ENCODE measurements around the gene FOLR3.
"Not testable (repeated sequence)": the region's sequence is repeated elsewhere in the genome, so short reads cannot be mapped to it uniquely, and the experiment has no call there.

FOLR3 gene

DNA sequence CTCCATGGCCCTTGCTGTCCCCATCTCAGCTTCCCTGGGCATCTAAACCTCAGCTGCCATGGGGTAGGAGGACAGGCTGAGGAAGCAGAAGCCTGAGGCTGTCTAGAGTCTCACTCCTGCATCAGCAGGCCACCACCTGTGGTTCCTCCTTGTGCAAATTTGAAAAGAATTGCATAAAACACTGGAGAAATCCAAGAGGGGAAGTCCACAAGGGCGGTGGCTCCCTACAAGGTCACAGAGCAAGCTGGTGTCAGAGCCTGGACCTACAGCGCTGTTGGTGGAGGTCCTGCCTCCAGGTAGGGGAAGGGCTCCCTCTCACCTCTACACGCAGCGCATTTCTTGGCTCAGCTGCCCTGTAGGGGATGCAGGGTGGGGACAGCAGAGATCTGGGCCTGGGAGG is at the start of gene FOLR3:
Gene FOLR3, plus strand, starts transcription at position 253 of the 400 bp plus-strand sequence. CDS start 228 bp downstream, outside the sequence.
- not testable (repeated sequence) for H3K9me3 ChIP-seq (ENCODE audit: insufficient read depth, low read depth, low read length); H3K79me2 ChIP-seq (ENCODE audit: insufficient read depth, low read length); H3F3A ChIP-seq (ENCODE audit: low read depth); H3K9me2 ChIP-seq (replicated peaks; ENCODE audit: low read depth, low read length); H2AFZ ChIP-seq (ENCODE audit: low read length); H3K36me3 ChIP-seq (ENCODE audit: insufficient read depth, low read length); H3K4me3 ChIP-seq (ENCODE audit: low read length, poor library complexity, severe bottlenecking); H4K20me1 ChIP-seq (ENCODE audit: insufficient read depth, low read length, poor library complexity, severe bottlenecking); H3K4me2 ChIP-seq (ENCODE audit: low read depth, low read length, poor library complexity, severe bottlenecking); H3K9ac ChIP-seq (ENCODE audit: low read depth, low read length, poor library complexity, severe bottlenecking); H3K4me1 ChIP-seq (ENCODE audit: insufficient read depth, low read length, poor library complexity, severe bottlenecking); H3K27me3 ChIP-seq (ENCODE audit: insufficient read depth, low read length, poor library complexity, severe bottlenecking)

DNA sequence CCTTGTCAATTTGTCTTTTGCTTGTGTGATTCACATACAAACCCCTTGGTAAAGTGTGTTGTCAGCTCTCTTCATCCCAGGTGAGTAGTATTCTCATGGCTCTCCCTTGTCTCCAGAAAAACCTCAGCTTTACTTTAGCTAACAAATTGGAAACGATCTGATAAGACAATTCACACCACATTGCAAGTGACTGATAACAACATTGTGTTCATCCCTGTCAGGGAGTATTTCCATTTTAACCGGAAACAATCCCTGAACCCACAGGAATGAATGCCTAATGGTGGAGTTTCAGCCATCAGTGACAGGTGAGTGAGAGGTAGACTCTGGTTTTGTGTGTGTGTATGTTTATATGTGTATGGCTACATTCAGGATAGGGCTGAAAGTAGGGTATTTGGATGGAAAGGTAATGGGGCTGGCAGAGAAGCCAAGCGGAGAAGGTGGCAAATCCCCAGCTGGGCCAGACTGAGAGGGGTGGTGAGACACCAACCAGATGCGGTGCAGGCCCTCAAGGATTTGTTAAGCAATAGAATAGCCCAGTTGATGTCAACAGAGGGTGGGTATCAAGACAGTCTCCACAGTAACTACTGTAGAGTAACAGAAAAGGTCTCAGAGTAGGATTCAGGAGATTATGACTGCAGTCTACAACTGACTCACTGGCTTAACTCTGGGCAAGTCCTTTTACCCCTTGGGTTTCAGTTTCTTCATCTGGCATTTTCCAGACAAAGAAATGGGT is 47.3 kb upstream of the FOLR3 start:
- H3K4me2 ChIP-seq (ENCODE audit: low read depth, low read length, poor library complexity, severe bottlenecking) = no peak overlapping the region
- H3K4me1 ChIP-seq (ENCODE audit: insufficient read depth, low read length, poor library complexity, severe bottlenecking) = no peaks in the 10 kb centered on the region
- H3K9me2 ChIP-seq (replicated peaks; ENCODE audit: low read depth, low read length) = no peaks in the 10 kb centered on the region
- H3K27me3 ChIP-seq (ENCODE audit: insufficient read depth, low read length, poor library complexity, severe bottlenecking) = no peaks in the 10 kb centered on the region
- H2AFZ ChIP-seq (ENCODE audit: low read length) = no peak overlapping the region
- no peaks in the 10 kb centered on the region for H4K20me1 ChIP-seq (ENCODE audit: insufficient read depth, low read length, poor library complexity, severe bottlenecking)
- no peaks in the 10 kb centered on the region for H3K36me3 ChIP-seq (ENCODE audit: insufficient read depth, low read length)
- no peak overlapping the region for H3K9ac ChIP-seq (ENCODE audit: low read depth, low read length, poor library complexity, severe bottlenecking)
- no peaks in the 10 kb centered on the region for H3F3A ChIP-seq (ENCODE audit: low read depth)
- no peaks in the 10 kb centered on the region for H3K9me3 ChIP-seq (ENCODE audit: insufficient read depth, low read depth, low read length)
- no peaks in the 10 kb centered on the region for H3K79me2 ChIP-seq (ENCODE audit: insufficient read depth, low read length)
- TF ChIP-seq, protein P1, sequence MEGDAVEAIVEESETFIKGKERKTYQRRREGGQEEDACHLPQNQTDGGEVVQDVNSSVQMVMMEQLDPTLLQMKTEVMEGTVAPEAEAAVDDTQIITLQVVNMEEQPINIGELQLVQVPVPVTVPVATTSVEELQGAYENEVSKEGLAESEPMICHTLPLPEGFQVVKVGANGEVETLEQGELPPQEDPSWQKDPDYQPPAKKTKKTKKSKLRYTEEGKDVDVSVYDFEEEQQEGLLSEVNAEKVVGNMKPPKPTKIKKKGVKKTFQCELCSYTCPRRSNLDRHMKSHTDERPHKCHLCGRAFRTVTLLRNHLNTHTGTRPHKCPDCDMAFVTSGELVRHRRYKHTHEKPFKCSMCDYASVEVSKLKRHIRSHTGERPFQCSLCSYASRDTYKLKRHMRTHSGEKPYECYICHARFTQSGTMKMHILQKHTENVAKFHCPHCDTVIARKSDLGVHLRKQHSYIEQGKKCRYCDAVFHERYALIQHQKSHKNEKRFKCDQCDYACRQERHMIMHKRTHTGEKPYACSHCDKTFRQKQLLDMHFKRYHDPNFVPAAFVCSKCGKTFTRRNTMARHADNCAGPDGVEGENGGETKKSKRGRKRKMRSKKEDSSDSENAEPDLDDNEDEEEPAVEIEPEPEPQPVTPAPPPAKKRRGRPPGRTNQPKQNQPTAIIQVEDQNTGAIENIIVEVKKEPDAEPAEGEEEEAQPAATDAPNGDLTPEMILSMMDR (conservative IDR thresholded peaks at IDR 0.05; ENCODE audit: low read length) = no peak
- TF ChIP-seq EZH2phosphoT487 (IDR thresholded peaks at IDR 0.05; ENCODE audit: borderline replicate concordance) = no peak
- H3K4me3 ChIP-seq (ENCODE audit: low read length, poor library complexity, severe bottlenecking) = no peak overlapping the region

GRCh38 chr11:72091292-72091691 is 44.2 kb upstream of the FOLR3 start:
- Histone ChIP-seq H3K79me2 (ENCODE audit: insufficient read depth, low read length) (no peaks in the 10 kb centered on the region), H3F3A (ENCODE audit: low read depth) (no peaks in the 10 kb centered on the region), H3K36me3 (ENCODE audit: insufficient read depth, low read length) (no peaks in the 10 kb centered on the region; the same call in 1 of the 2 replicates), H3K4me1 (ENCODE audit: insufficient read depth, low read length, poor library complexity, severe bottlenecking) (no peaks in the 10 kb centered on the region), H3K9me2 (replicated peaks; ENCODE audit: low read depth, low read length) (no peaks in the 10 kb centered on the region), H3K9ac (ENCODE audit: low read depth, low read length, poor library complexity, severe bottlenecking) (no peak overlapping the region), H3K27me3 (ENCODE audit: insufficient read depth, low read length, poor library complexity, severe bottlenecking) (no peaks in the 10 kb centered on the region), H4K20me1 (ENCODE audit: insufficient read depth, low read length, poor library complexity, severe bottlenecking) (no peaks in the 10 kb centered on the region), H3K4me2 (ENCODE audit: low read depth, low read length, poor library complexity, severe bottlenecking) (no peak overlapping the region), H3K4me3 (ENCODE audit: low read length, poor library complexity, severe bottlenecking) (no peak overlapping the region), H2AFZ (ENCODE audit: low read length) (no peak overlapping the region), H3K9me3 (ENCODE audit: insufficient read depth, low read depth, low read length) (no peaks in the 10 kb centered on the region)
- TF ChIP-seq EZH2phosphoT487 (IDR thresholded peaks at IDR 0.05; ENCODE audit: borderline replicate concordance) = no peak
- TF ChIP-seq, protein P1 (conservative IDR thresholded peaks at IDR 0.05; ENCODE audit: low read length) = peak; percentile 93

- Histone ChIP-seq H3K79me2 (ENCODE audit: insufficient read depth, low read length) (peaks cover 43% of the 10 kb centered on the region), H3K4me1 (ENCODE audit: insufficient read depth, low read length, poor library complexity, severe bottlenecking) (peaks cover 42% of the 10 kb centered on the region), H3K4me3 (ENCODE audit: low read length, poor library complexity, severe bottlenecking) (no peak overlapping the region), H2AFZ (ENCODE audit: low read length) (no peak overlapping the region), H3K9ac (ENCODE audit: low read depth, low read length, poor library complexity, severe bottlenecking) (peak overlapping the region; percentile 98), H3K4me2 (ENCODE audit: low read depth, low read length, poor library complexity, severe bottlenecking) (peak overlapping the region; percentile 96), H3K9me2 (replicated peaks; ENCODE audit: low read depth, low read length) (no peaks in the 10 kb centered on the region), H3K36me3 (ENCODE audit: insufficient read depth, low read length) (peaks cover 18% of the 10 kb centered on the region; the same call in 1 of the 2 replicates), H3K27me3 (ENCODE audit: insufficient read depth, low read length, poor library complexity, severe bottlenecking) (no peaks in the 10 kb centered on the region), H3K9me3 (ENCODE audit: insufficient read depth, low read depth, low read length) (no peaks in the 10 kb centered on the region), H4K20me1 (ENCODE audit: insufficient read depth, low read length, poor library complexity, severe bottlenecking) (peaks cover 4% of the 10 kb centered on the region), H3F3A (ENCODE audit: low read depth) (peaks cover 7% of the 10 kb centered on the region; the same call in 1 of the 2 replicates)
- TF ChIP-seq, protein P1 (conservative IDR thresholded peaks at IDR 0.05; ENCODE audit: low read length) = no peak
- TF ChIP-seq EZH2phosphoT487 (IDR thresholded peaks at IDR 0.05; ENCODE audit: borderline replicate concordance) = no peak
Measured at GRCh38 chr11:72098741-72099140, 36.8 kb upstream of the FOLR3 start.

Measured in Loucy (cell line).